ENCODE measurements around the gene INPP5B.
A peak's percentile ranks its signal among the peaks of the same experiment; 100 is the strongest.
"Not testable (repeated sequence)": the region's sequence is repeated elsewhere in the genome, so short reads cannot be mapped to it uniquely, and the experiment has no call there.

The INPP5B gene

GRCh38 chr1:37926038-37926924, 20.6 kb downstream of the INPP5B start:
- TF ChIP-seq POLR2A (IDR thresholded peaks at IDR 0.05; ENCODE audit: low read depth, low read length) = no peak
- no peak for TF ChIP-seq POLR2AphosphoS5 (IDR thresholded peaks at IDR 0.05; ENCODE audit: low read depth, low read length)
- TF ChIP-seq TAF1 (IDR thresholded peaks at IDR 0.05; ENCODE audit: borderline replicate concordance, low read depth, low read length) = no peak
- FAIRE-seq (no peak), DNase-seq (ENCODE audit: insufficient read length) (no peak)

GRCh38 chr1:37925316-37925715, 21.5 kb downstream of the INPP5B start:
- DNase-seq (ENCODE audit: insufficient read length) = no peak
- FAIRE-seq = no peak
- TF ChIP-seq TAF1 (IDR thresholded peaks at IDR 0.05; ENCODE audit: borderline replicate concordance, low read depth, low read length) (no peak), POLR2A (IDR thresholded peaks at IDR 0.05; ENCODE audit: low read depth, low read length) (no peak), POLR2AphosphoS5 (IDR thresholded peaks at IDR 0.05; ENCODE audit: low read depth, low read length) (no peak)

- DNase-seq (ENCODE audit: insufficient read length) = no peak
- no peak for TF ChIP-seq POLR2AphosphoS5 (IDR thresholded peaks at IDR 0.05; ENCODE audit: low read depth, low read length)
- TF ChIP-seq TAF1 (IDR thresholded peaks at IDR 0.05; ENCODE audit: borderline replicate concordance, low read depth, low read length) = no peak
- no peak for TF ChIP-seq POLR2A (IDR thresholded peaks at IDR 0.05; ENCODE audit: low read depth, low read length)
- FAIRE-seq = no peak
These were observed 23.3 kb downstream of the INPP5B start for GRCh38 chr1:37923551-37923889.

GRCh38 chr1:37922767-37923550, 23.9 kb downstream of the INPP5B start:
- FAIRE-seq (peak; percentile 76), DNase-seq (ENCODE audit: insufficient read length) (no peak)
- no peak for TF ChIP-seq POLR2AphosphoS5 (IDR thresholded peaks at IDR 0.05; ENCODE audit: low read depth, low read length)
- TF ChIP-seq TAF1 (IDR thresholded peaks at IDR 0.05; ENCODE audit: borderline replicate concordance, low read depth, low read length) = no peak
- TF ChIP-seq POLR2A (IDR thresholded peaks at IDR 0.05; ENCODE audit: low read depth, low read length) = no peak

GRCh38 chr1:37919277-37919676, 27.6 kb downstream of the INPP5B start:
- no peak for FAIRE-seq
- no peak for DNase-seq (ENCODE audit: insufficient read length)
- TF ChIP-seq POLR2AphosphoS5 (IDR thresholded peaks at IDR 0.05; ENCODE audit: low read depth, low read length) = no peak
- TF ChIP-seq TAF1 (IDR thresholded peaks at IDR 0.05; ENCODE audit: borderline replicate concordance, low read depth, low read length) = no peak
- no peak for TF ChIP-seq POLR2A (IDR thresholded peaks at IDR 0.05; ENCODE audit: low read depth, low read length)

GRCh38 chr1:37915476-37916093, 31.3 kb downstream of the INPP5B start:
- FAIRE-seq = no peak
- TF ChIP-seq TAF1 (IDR thresholded peaks at IDR 0.05; ENCODE audit: borderline replicate concordance, low read depth, low read length) = no peak
- no peak for TF ChIP-seq POLR2AphosphoS5 (IDR thresholded peaks at IDR 0.05; ENCODE audit: low read depth, low read length)
- no peak for TF ChIP-seq POLR2A (IDR thresholded peaks at IDR 0.05; ENCODE audit: low read depth, low read length)
- DNase-seq (ENCODE audit: insufficient read length) = no peak

- FAIRE-seq (no peak), DNase-seq (ENCODE audit: insufficient read length) (no peak)
- TF ChIP-seq TAF1 (IDR thresholded peaks at IDR 0.05; ENCODE audit: borderline replicate concordance, low read depth, low read length) (no peak), POLR2AphosphoS5 (IDR thresholded peaks at IDR 0.05; ENCODE audit: low read depth, low read length) (no peak), POLR2A (IDR thresholded peaks at IDR 0.05; ENCODE audit: low read depth, low read length) (no peak)
These were observed 32.0 kb downstream of the INPP5B start for GRCh38 chr1:37914719-37915475.

- FAIRE-seq = not testable (repeated sequence)
These were observed 35.4 kb downstream of the INPP5B start for GRCh38 chr1:37911478-37911877.

GRCh38 chr1:37910886-37911285, 36.0 kb downstream of the INPP5B start:
- not testable (repeated sequence) for FAIRE-seq; DNase-seq (ENCODE audit: insufficient read length)

More at GRCh38 chr1:37911478-37911877, 35.4 kb downstream of the INPP5B start:
- not testable (repeated sequence) for DNase-seq (ENCODE audit: insufficient read length)

- not testable (repeated sequence) for FAIRE-seq; DNase-seq (ENCODE audit: insufficient read length)
These were observed 38.3 kb downstream of the INPP5B start for GRCh38 chr1:37908531-37908930.

- DNase-seq (ENCODE audit: insufficient read length); FAIRE-seq: not testable (repeated sequence)
These were observed 39.3 kb downstream of the INPP5B start for GRCh38 chr1:37907416-37908125.

GRCh38 chr1:37906591-37906990, 40.3 kb downstream of the INPP5B start:
- not testable (repeated sequence) for FAIRE-seq; DNase-seq (ENCODE audit: insufficient read length)

Measured in GM12892 (cell line).